NB4 (cell line): ENCODE results near the gene OR4N5.
A peak's percentile ranks its signal among the peaks of the same experiment; 100 is the strongest.

Experiments used
- MAX ChIP-seq: IDR thresholded peaks from 2 replicates; pipeline ENCODE4 v1.6.1; 2011; ENCODE audit warnings: low read depth, low read length
- MYC ChIP-seq: IDR thresholded peaks from 2 replicates; pipeline ENCODE4 v1.6.1; 2011; ENCODE audit warnings: low read depth, low read length
- POLR2A ChIP-seq: IDR thresholded peaks from 2 replicates; pipeline ENCODE4 v1.6.1; 2011; ENCODE audit warnings: mild to moderate bottlenecking; ENCODE audit not compliant: insufficient read length; ENCODE audit errors: extremely low read depth
- TF ChIP-seq, protein P1 (sequence below): IDR thresholded peaks from one replicate; pipeline ENCODE4 v1.5.1; 2012; ENCODE audit warnings: low read depth, low read length

GRCh38 chr14:20143911-20144310, 5.3 kb downstream of the OR4N5 start:
- TF ChIP-seq MAX: no peak
- TF ChIP-seq, protein P1, sequence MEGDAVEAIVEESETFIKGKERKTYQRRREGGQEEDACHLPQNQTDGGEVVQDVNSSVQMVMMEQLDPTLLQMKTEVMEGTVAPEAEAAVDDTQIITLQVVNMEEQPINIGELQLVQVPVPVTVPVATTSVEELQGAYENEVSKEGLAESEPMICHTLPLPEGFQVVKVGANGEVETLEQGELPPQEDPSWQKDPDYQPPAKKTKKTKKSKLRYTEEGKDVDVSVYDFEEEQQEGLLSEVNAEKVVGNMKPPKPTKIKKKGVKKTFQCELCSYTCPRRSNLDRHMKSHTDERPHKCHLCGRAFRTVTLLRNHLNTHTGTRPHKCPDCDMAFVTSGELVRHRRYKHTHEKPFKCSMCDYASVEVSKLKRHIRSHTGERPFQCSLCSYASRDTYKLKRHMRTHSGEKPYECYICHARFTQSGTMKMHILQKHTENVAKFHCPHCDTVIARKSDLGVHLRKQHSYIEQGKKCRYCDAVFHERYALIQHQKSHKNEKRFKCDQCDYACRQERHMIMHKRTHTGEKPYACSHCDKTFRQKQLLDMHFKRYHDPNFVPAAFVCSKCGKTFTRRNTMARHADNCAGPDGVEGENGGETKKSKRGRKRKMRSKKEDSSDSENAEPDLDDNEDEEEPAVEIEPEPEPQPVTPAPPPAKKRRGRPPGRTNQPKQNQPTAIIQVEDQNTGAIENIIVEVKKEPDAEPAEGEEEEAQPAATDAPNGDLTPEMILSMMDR: peak; percentile 41
- no peak for TF ChIP-seq POLR2A
- TF ChIP-seq MYC: no peak
